Activated B cell treated with CpG ODN at 0.5 μM for 24 hours (primary cell): Measurements from ENCODE around the gene ZBTB25. TPM values are rescaled to one million over a fixed set of nuclear protein-coding genes. Genes with fewer than 3 reads are reported as not detected.

ENCODE experiments used
- ATAC-seq: fragments of 200-7000 bp; cut with Tn5 transposase; one replicate; pipeline ENCODE4 v1.10.0; 2021; ENCODE audit warnings: low read depth, mild to moderate bottlenecking, moderate library complexity
- CTCF ChIA-PET: fragments of 350-600 bp; sonication (Branson Sonifier 250); formaldehyde crosslinking; loops from one replicate; lab custom pipeline; 2021; ENCODE audit warnings: antibody characterized with exemption; lab: Charles Lee
- POLR2A ChIA-PET: fragments of 350-600 bp; sonication (Branson Sonifier 250); formaldehyde crosslinking; loops from one replicate; lab custom pipeline; 2021; ENCODE audit warnings: antibody characterized with exemption; lab: Charles Lee
- DNase-seq: peaks from one replicate; pipeline ENCODE4 v3.0.0; 2022
- H3K27ac Mint-ChIP-seq: one replicate; pipeline ENCODE4 v1.8.0; 2020; ENCODE audit warnings: mixed read lengths
- H3K27me3 Mint-ChIP-seq: one replicate; pipeline ENCODE4 v1.8.0; 2021; ENCODE audit warnings: mixed read lengths
- H3K36me3 Mint-ChIP-seq: one replicate; pipeline ENCODE4 v1.8.0; 2021; ENCODE audit warnings: low read depth, mixed read lengths
- H3K4me1 Mint-ChIP-seq: one replicate; pipeline ENCODE4 v1.8.0; 2021; ENCODE audit warnings: mixed read lengths
- H3K4me3 Mint-ChIP-seq: one replicate; pipeline ENCODE4 v1.8.0; 2020; ENCODE audit warnings: mild to moderate bottlenecking, mixed read lengths
- H3K9me3 Mint-ChIP-seq: one replicate; pipeline ENCODE4 v1.8.0; 2020; ENCODE audit warnings: mixed read lengths
- intact Hi-C: fragments of 100-400 bp; cut with micrococcal nuclease; formaldehyde crosslinking; loops from one replicate; pipeline ENCODE4 v1.15.1; 2024
- total RNA-seq: library from RNA; stranded (reverse); gene quantifications from 2 replicates; pipeline ENCODE4 v1.2.3, GENCODE V29; 2022
- TF ChIP-seq, protein P1 (sequence below): fragments of 200-600 bp; IDR thresholded peaks from one replicate; pipeline ENCODE4 v1.8.0; 2022; ENCODE audit warnings: antibody characterized with exemption, mild to moderate bottlenecking

The ZBTB25 gene
- total RNA-seq, 1 donor from 2014 or later: 29.1 TPM

- DNase-seq (no peak), ATAC-seq (no peak)
- ChIA-PET CTCF (interaction anchor here (2.6 kb wide), 1 partner anchor 13 kb away, joined by 9 read pairs; no protein-coding TSS in a partner anchor), POLR2A (no interaction called here)
- intact Hi-C loops: no loop called here
- Mint-ChIP-seq H3K4me3 (no peak overlapping the region), H3K36me3 (peaks cover 80% of the 10 kb centered on the region), H3K27me3 (no peaks in the 10 kb centered on the region), H3K9me3 (no peaks in the 10 kb centered on the region), H3K27ac (no peak overlapping the region), H3K4me1 (no peaks in the 10 kb centered on the region)
- TF ChIP-seq, protein P1, sequence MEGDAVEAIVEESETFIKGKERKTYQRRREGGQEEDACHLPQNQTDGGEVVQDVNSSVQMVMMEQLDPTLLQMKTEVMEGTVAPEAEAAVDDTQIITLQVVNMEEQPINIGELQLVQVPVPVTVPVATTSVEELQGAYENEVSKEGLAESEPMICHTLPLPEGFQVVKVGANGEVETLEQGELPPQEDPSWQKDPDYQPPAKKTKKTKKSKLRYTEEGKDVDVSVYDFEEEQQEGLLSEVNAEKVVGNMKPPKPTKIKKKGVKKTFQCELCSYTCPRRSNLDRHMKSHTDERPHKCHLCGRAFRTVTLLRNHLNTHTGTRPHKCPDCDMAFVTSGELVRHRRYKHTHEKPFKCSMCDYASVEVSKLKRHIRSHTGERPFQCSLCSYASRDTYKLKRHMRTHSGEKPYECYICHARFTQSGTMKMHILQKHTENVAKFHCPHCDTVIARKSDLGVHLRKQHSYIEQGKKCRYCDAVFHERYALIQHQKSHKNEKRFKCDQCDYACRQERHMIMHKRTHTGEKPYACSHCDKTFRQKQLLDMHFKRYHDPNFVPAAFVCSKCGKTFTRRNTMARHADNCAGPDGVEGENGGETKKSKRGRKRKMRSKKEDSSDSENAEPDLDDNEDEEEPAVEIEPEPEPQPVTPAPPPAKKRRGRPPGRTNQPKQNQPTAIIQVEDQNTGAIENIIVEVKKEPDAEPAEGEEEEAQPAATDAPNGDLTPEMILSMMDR: no peak
Observed at GRCh38 chr14:64417055-64417770, 86.4 kb downstream of the ZBTB25 start.

DNA sequence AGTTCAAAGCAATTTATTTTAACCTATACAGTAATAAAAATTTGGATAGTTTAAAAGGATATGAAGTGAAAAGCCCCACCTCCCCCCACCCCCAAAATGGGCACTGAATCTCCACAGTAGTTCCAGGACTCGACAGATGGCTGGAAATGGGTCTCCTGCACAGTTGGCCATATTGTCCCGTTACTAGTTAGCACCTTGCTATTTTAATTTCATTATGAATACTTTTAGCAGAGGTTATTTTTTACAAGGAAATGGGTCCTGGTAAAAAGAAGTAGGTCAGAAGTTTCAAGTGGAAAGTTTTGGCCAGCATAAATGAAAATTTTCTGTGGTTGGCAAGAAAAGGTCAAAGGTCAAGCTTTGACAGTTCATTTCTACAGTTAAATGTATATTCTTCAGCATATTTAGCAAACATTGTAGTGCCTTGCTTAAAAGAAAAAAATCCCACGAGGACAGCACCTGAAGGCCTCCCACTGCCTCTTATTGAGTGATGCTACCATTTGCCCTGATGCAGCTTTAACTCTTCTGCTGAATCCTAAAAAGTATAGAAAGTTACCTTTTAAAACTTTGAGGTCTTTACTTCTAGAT lies 87.2 kb downstream of the ZBTB25 start:
- Mint-ChIP-seq H3K27ac (no peak overlapping the region), H3K9me3 (no peaks in the 10 kb centered on the region), H3K4me1 (no peaks in the 10 kb centered on the region), H3K4me3 (no peak overlapping the region), H3K27me3 (no peaks in the 10 kb centered on the region), H3K36me3 (peaks cover 82% of the 10 kb centered on the region)
- POLR2A ChIA-PET: no interaction called here
- TF ChIP-seq, protein P1: no peak
- DNase-seq: no peak
- CTCF ChIA-PET: interaction anchor here (2.6 kb wide), 1 partner anchor 14 kb away, joined by 9 read pairs; no protein-coding TSS in a partner anchor
- intact Hi-C loops: no loop called here
- ATAC-seq: no peak

- ChIA-PET CTCF (no interaction called here), POLR2A (no interaction called here)
- Mint-ChIP-seq H3K27ac (no peak overlapping the region), H3K9me3 (no peaks in the 10 kb centered on the region), H3K36me3 (peaks cover 53% of the 10 kb centered on the region), H3K4me3 (no peak overlapping the region), H3K27me3 (no peaks in the 10 kb centered on the region), H3K4me1 (peaks cover 20% of the 10 kb centered on the region)
- intact Hi-C loops: no loop called here
- DNase-seq: no peak
- ATAC-seq: no peak
- TF ChIP-seq, protein P1: no peak
Observed at GRCh38 chr14:64412237-64412636, 91.4 kb downstream of the ZBTB25 start.

DNA sequence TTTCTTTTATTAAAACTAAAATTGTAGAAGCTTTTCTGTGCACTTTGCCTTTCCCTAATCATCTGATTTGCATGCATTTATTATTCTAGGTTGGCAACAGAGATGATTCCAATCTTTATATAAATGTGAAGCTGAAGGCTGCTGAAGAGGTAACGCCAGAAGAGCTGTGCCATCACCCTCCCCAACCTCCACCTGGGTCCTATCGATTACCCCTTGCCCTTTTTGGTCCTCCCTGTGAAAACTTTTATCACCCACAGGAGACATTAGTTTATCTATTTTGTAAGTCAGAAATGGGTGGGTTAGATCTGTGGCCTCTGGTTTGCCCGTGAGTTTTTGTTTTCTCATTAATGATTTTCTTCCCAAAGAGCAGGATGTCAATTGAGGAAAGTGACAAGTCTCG lies 92.6 kb downstream of the ZBTB25 start:
- Mint-ChIP-seq H3K4me1 (peaks cover 20% of the 10 kb centered on the region), H3K9me3 (no peaks in the 10 kb centered on the region), H3K27ac (no peak overlapping the region), H3K27me3 (no peaks in the 10 kb centered on the region), H3K4me3 (no peak overlapping the region), H3K36me3 (peaks cover 41% of the 10 kb centered on the region)
- intact Hi-C loops: no loop called here
- ChIA-PET POLR2A (interaction anchor here (0.6 kb wide), 1 partner anchor 82 kb away, joined by 4 read pairs; no protein-coding TSS in a partner anchor), CTCF (no interaction called here)
- no peak for ATAC-seq
- TF ChIP-seq, protein P1: no peak
- DNase-seq: no peak

DNA sequence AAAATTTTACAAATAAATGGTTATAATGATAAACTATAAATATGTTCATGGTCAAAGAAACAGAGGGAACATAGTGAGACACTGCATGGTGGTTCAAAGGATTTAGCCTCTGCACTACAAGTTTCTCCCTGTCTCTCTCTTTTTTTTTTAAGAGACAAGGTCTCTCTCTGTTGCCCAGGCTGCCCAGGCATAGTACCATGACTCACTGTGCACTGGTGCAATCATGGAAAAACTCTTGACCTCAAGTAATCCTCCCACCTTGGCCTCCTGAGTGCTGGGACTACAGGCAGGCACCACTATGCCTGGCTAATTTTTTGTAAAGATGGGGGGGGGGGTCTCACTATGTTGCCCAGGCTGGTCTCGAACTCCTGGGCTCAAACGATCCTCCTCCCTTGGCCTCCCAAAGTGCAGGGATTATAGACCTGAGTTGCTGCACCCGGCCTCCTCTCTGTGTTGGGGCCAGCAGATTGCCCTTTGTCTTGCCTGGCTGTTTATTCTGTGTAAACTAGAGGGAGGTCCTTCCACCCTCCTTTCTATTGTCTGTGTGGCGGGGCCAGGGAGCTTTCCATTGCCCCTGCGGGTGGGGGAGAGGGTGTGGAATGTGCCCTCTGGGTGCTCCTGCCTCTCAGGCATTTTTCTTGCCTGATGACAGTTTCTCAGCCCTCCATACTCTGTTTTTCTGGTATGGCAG lies 93.4 kb downstream of the ZBTB25 start:
- Mint-ChIP-seq H3K27me3 (no peaks in the 10 kb centered on the region), H3K4me1 (peaks cover 20% of the 10 kb centered on the region), H3K9me3 (no peaks in the 10 kb centered on the region), H3K36me3 (peaks cover 38% of the 10 kb centered on the region), H3K27ac (no peak overlapping the region), H3K4me3 (no peak overlapping the region)
- DNase-seq: no peak
- CTCF ChIA-PET: no interaction called here
- POLR2A ChIA-PET: interaction anchor here (0.9 to 1.5 kb wide), 2 partner anchors 22 to 95 kb away, joined by 3 to 6 read pairs; partner anchors contain the start of genes MTHFD1 and ZBTB1
- no peak for ATAC-seq
- intact Hi-C loops: no loop called here
- TF ChIP-seq, protein P1: no peak
